ENCODE data around the gene PCGF3.

DNA sequence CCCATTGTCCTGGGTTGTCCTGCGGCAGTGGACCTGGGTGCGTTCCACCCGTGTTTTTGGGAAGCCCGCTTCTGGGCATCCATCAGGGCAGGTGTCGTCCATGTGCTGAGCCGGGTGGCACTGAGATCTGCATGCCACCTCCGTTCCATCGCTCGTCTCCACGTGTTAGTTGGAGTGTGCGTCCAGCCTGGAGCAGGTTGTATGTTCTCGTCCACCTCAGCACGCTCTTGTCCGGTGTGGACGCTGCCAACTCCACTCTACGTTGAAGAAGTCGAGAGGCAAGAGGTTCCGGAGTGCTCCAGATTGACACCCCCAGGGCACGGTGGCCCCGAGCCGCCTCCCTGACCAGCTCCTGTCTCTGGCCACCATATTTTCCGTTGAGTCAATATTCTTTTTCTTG lies 33.9 kb downstream of the PCGF3 start:
- no peak for TF ChIP-seq POLR2AphosphoS5 (IDR thresholded peaks at IDR 0.05)
- TF ChIP-seq, protein P1, sequence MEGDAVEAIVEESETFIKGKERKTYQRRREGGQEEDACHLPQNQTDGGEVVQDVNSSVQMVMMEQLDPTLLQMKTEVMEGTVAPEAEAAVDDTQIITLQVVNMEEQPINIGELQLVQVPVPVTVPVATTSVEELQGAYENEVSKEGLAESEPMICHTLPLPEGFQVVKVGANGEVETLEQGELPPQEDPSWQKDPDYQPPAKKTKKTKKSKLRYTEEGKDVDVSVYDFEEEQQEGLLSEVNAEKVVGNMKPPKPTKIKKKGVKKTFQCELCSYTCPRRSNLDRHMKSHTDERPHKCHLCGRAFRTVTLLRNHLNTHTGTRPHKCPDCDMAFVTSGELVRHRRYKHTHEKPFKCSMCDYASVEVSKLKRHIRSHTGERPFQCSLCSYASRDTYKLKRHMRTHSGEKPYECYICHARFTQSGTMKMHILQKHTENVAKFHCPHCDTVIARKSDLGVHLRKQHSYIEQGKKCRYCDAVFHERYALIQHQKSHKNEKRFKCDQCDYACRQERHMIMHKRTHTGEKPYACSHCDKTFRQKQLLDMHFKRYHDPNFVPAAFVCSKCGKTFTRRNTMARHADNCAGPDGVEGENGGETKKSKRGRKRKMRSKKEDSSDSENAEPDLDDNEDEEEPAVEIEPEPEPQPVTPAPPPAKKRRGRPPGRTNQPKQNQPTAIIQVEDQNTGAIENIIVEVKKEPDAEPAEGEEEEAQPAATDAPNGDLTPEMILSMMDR (IDR thresholded peaks at IDR 0.05), result no peak

Data from esophagus muscularis mucosa (tissue), 3 donors.